Endothelial cell of umbilical vein (primary cell): Measurements from ENCODE around the gene OAS3. TPM values are rescaled to one million over a fixed set of nuclear protein-coding genes. Genes with fewer than 3 reads are reported as not detected.

Source experiments
- BruUV-seq: library from RNA; stranded (reverse); fragments of 400-500 nt; replicated peaks from 2 replicates; lab custom pipeline; 2021; lab: Mats Ljungman, UMichigan
- CTCF ChIA-PET: fragments of 300-600, 350-600 bp; sonication (Branson Sonifier 250); formaldehyde crosslinking; loops from one replicate; lab custom pipeline; 2021; ENCODE audit warnings: antibody characterized with exemption, inconsistent platforms; lab: Charles Lee
- POLR2A ChIA-PET: fragments of 300-600, 350-600 bp; sonication (Branson Sonifier 250); formaldehyde crosslinking; loops from one replicate; lab custom pipeline; 2021; ENCODE audit warnings: antibody characterized with exemption, inconsistent platforms; lab: Charles Lee
- DNase-seq: peaks from one replicate; pipeline ENCODE4 v3.0.0-alpha.2; 2011; ENCODE audit warnings: low read depth, low spot score
- FAIRE-seq: peaks from 2 replicates; lab custom pipeline; 2011; peaks lifted over from hg19 to GRCh38; lab: Jason Lieb, UNC
- H2AFZ ChIP-seq: 2 replicates; pipeline ENCODE4 v1.6.0; 2012; ENCODE audit warnings: low read depth, low read length, control low read depth, inconsistent platforms
- H3K27ac ChIP-seq: 2 replicates; pipeline ENCODE4 v1.5.1; 2011; ENCODE audit warnings: low read depth, mild to moderate bottlenecking, control low read depth, low read length, moderate library complexity; ENCODE audit not compliant: insufficient read depth
- H3K27me3 ChIP-seq, 2 experiments: 2 replicates each; pipeline versions ENCODE4 v1.6.0 to v1.6.1; 2011; ENCODE audit warnings: low read length in 2 of 2, mixed read lengths in 1 of 2; ENCODE audit not compliant: control insufficient read depth in 2 of 2, insufficient read depth in 2 of 2
- H3K36me3 ChIP-seq, 2 experiments: 2 replicates in 1 of 2; 3 replicates in 1 of 2; pipeline ENCODE4 v1.5.1; 2011; ENCODE audit warnings: low read length in 2 of 2, mild to moderate bottlenecking in 1 of 2, moderate library complexity in 1 of 2; ENCODE audit not compliant: control insufficient read depth in 2 of 2, insufficient read depth in 2 of 2; ENCODE audit errors: extremely low read depth in 1 of 2
- H3K4me1 ChIP-seq: 3 replicates; pipeline ENCODE4 v1.5.1; 2011; ENCODE audit warnings: mild to moderate bottlenecking, low read length; ENCODE audit not compliant: control insufficient read depth, insufficient read depth; ENCODE audit errors: extremely low read depth
- H3K4me2 ChIP-seq: 2 replicates; pipeline ENCODE4 v1.6.1; 2011; ENCODE audit warnings: low read length, control low read depth, mixed read lengths; ENCODE audit not compliant: insufficient read depth
- H3K4me3 ChIP-seq, 3 experiments: fragments of 200-600 bp in 1 of 3; sonication (generic), shearing (Covaris generic) in 1 of 3; replicated peaks in 1 of 3; 2 replicates each; pipeline ENCODE4 v1.5.1; 2011 to 2016; ENCODE audit warnings: control low read depth in 3 of 3, low read length in 3 of 3, mild to moderate bottlenecking in 2 of 3, inconsistent platforms in 1 of 3, low read depth in 1 of 3, moderate library complexity in 1 of 3; ENCODE audit not compliant: insufficient read depth in 1 of 3
- H3K79me2 ChIP-seq: 2 replicates; pipeline ENCODE4 v1.6.0; 2012; ENCODE audit warnings: low read length, inconsistent platforms; ENCODE audit not compliant: control insufficient read depth, insufficient read depth
- H3K9ac ChIP-seq: replicated peaks from 2 replicates; pipeline ENCODE3; 2011; ENCODE audit warnings: low read length, control low read depth; ENCODE audit not compliant: insufficient read depth; ENCODE audit errors: extremely low read depth
- H3K9me1 ChIP-seq: replicated peaks from 3 replicates; pipeline ENCODE4 v1.6.0; 2011; ENCODE audit warnings: mild to moderate bottlenecking, low read length; ENCODE audit not compliant: control insufficient read depth, insufficient read depth; ENCODE audit errors: extremely low read depth
- H3K9me3 ChIP-seq: replicated peaks from 2 replicates; pipeline ENCODE4 v1.5.1; 2012; ENCODE audit warnings: low read length, inconsistent platforms; ENCODE audit not compliant: control insufficient read depth, insufficient read depth
- H4K20me1 ChIP-seq: replicated peaks from 2 replicates; pipeline ENCODE3; 2011; ENCODE audit warnings: mild to moderate bottlenecking, low read length; ENCODE audit not compliant: control insufficient read depth, insufficient read depth; ENCODE audit errors: extremely low read depth
- CTCF ChIP-seq, 2 donors: IDR thresholded peaks; 1 replicate in 1 of 2; 2 replicates in 1 of 2; pipeline ENCODE4 v1.5.1; 2011; ENCODE audit warnings: low read length in 2 of 2, mild to moderate bottlenecking in 2 of 2, moderate library complexity in 2 of 2, control low read depth in 1 of 2, inconsistent platforms in 1 of 2, low read depth in 1 of 2; ENCODE audit not compliant: insufficient read depth in 1 of 2; ENCODE audit errors: extremely low read depth in 1 of 2
- EZH2 ChIP-seq: IDR thresholded peaks from 2 replicates; pipeline ENCODE4 v1.6.1; 2012; ENCODE audit warnings: borderline replicate concordance, low read depth, mild to moderate bottlenecking, moderate library complexity, low read length, inconsistent platforms; ENCODE audit not compliant: severe bottlenecking
- FOS ChIP-seq: IDR thresholded peaks from 2 replicates; pipeline ENCODE4 v1.6.1; 2011; ENCODE audit warnings: mild to moderate bottlenecking, low read length, moderate library complexity, borderline replicate concordance; ENCODE audit not compliant: insufficient read depth
- GATA2 ChIP-seq: IDR thresholded peaks from 2 replicates; pipeline ENCODE4 v1.7.0; 2011; ENCODE audit warnings: low read depth, mild to moderate bottlenecking, moderate library complexity, mixed read lengths, low read length; ENCODE audit not compliant: insufficient read length, insufficient read depth
- JUN ChIP-seq: IDR thresholded peaks from 2 replicates; pipeline ENCODE4 v1.6.1; 2011; ENCODE audit warnings: borderline replicate concordance, low read depth; ENCODE audit not compliant: insufficient read length, insufficient read depth
- MAX ChIP-seq: IDR thresholded peaks from 2 replicates; pipeline ENCODE4 v1.6.1; 2011; ENCODE audit not compliant: insufficient read depth, insufficient read length
- MYC ChIP-seq: IDR thresholded peaks from one replicate; pipeline ENCODE4 v1.6.1; 2011; ENCODE audit warnings: mild to moderate bottlenecking, low read depth, low read length
- POLR2A ChIP-seq: IDR thresholded peaks from 2 replicates; pipeline ENCODE4 v1.6.1; 2012; ENCODE audit warnings: low read depth, mild to moderate bottlenecking, control low read depth, low read length
- POLR2AphosphoS5 ChIP-seq: IDR thresholded peaks from 2 replicates; pipeline ENCODE4 v1.6.1; 2012; ENCODE audit warnings: low read depth, mild to moderate bottlenecking, control low read depth, low read length, moderate library complexity; ENCODE audit not compliant: insufficient read depth
- dilution Hi-C: fragments of 300-500 bp; cut with MboI; formaldehyde crosslinking; loops from one replicate; pipeline ENCODE4 v1.15.0; 2019; ENCODE audit warnings: low sequenced_read_pairs; ENCODE audit not compliant: extremely low pct_ligation_motif_present
- intact Hi-C: fragments of 100-400 bp; cut with micrococcal nuclease; formaldehyde crosslinking; loops from one replicate; pipeline ENCODE4 v1.10.0; 2022
- polyA plus RNA-seq, 4 experiments: library from polyadenylated mRNA; depleted of rRNA in 3 of 4; stranded (reverse) in 3 of 4; unstranded in 1 of 4; fragments of >200 nt; gene quantifications; 2 replicates each; pipeline versions ENCODE4 v1.2.1 to v1.2.3, GENCODE V29; 2011 to 2012; ENCODE audit warnings: missing spikeins in 1 of 4
- total RNA-seq: library from RNA; stranded (reverse); gene quantifications from 2 replicates; pipeline ENCODE4 v1.2.3, GENCODE V29; 2021

OAS3 gene
- total and polyA plus RNA-seq, 2 donors (not counting 3 experiments of a cell fraction or from before 2014, with no cell fraction given) = 13.1 to 19.8 TPM

- Histone ChIP-seq H3K4me2 (no peak overlapping the region), H3K79me2 (no peaks in the 10 kb centered on the region), H3K4me1 (no peaks in the 10 kb centered on the region), H3K27ac (no peak overlapping the region), H3K36me3 (no peaks in the 10 kb centered on the region), H3K4me3 (no peak overlapping the region), H3K9me3 (no peaks in the 10 kb centered on the region), H4K20me1 (no peaks in the 10 kb centered on the region), H3K9ac (no peak overlapping the region), H3K9me1 (no peaks in the 10 kb centered on the region), H3K27me3 (peaks cover 0 to 1% of the 10 kb centered on the region in 2 experiments), H2AFZ (no peak overlapping the region)
- dilution Hi-C loops = no loop called here
- CTCF ChIA-PET = interaction anchor here (1.3 to 3.0 kb wide), 3 partner anchors 32 to 61 kb away, joined by 3 to 12 read pairs (median 7); no protein-coding TSS in a partner anchor
- intact Hi-C loops = no loop called here
- no peak for DNase-seq
- no TSS peak for BruUV-seq
- TF ChIP-seq MYC = no peak
- no peak for TF ChIP-seq POLR2A
- no peak for TF ChIP-seq JUN
- TF ChIP-seq FOS = no peak
- no peak for TF ChIP-seq CTCF (IDR thresholded peaks at IDR 0.05; ENCODE audit: extremely low read depth in 1 of 2, insufficient read depth in 1 of 2, low read depth in 1 of 2, low read length in 2 of 2)
- no peak for TF ChIP-seq GATA2
- no peak for TF ChIP-seq POLR2AphosphoS5
- no peak for TF ChIP-seq EZH2
- TF ChIP-seq MAX = no peak
- POLR2A ChIA-PET = no interaction called here
- no peak for FAIRE-seq
Measured at GRCh38 chr12:112932485-112933128, 5.7 kb upstream of the OAS3 start.
